GM21526 (cell line): ENCODE data around the gene IL13RA1.
A peak's percentile ranks its signal among the peaks of the same experiment; 100 is the strongest.
"Not testable (repeated sequence)": the region's sequence is repeated elsewhere in the genome, so short reads cannot be mapped to it uniquely, and the experiment has no call there.

Experiments used
- ATAC-seq: cut with Tn5 transposase; IDR thresholded peaks from one replicate; pipeline ENCODE4 v1.9.1; 2021; ENCODE audit warnings: moderate library complexity; ENCODE audit not compliant: unreplicated experiment, low FRiP score

The IL13RA1 gene

GRCh38 chrX:118727686-118728339 is 407 bp downstream of the IL13RA1 start:
- ATAC-seq, result no peak

GRCh38 chrX:118729042-118729652 is 1.7 kb downstream of the IL13RA1 start:
- no peak for ATAC-seq

DNA sequence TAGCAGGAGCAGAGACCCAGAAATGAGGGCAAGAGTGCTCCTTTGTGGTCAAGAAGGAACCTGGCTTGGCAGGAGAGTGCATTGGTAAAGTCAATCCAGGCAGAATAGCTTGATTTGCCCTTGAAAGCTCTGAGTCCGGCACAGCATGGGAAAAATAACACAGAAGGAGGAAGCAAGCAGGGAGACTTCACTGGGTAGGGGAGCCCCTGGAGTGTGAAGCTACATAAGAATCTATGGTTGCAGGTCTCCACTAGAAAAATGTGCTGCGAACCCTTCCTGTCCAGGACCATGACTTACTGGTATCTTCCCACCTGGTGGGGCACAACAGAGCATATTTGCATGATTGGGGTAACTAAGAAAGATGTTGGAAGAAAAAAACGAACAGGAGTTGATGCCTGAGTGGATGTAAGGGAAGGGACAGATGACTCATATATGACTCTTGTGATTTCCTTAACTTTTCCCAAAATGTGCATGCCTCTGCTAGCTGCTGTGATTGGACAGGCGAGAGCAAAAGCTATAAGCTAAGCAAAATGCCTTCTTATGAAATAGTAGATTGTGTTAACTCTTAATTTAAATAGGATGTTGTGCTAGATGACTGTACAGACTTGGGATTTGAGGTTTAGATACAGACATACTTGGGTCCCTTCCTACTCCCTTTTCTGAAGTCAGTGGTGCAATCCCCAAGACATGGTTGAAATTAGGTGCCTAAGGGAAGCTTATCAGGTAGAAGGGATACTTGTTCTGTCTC is 3.3 kb downstream of the IL13RA1 start:
- no peak for ATAC-seq

DNA sequence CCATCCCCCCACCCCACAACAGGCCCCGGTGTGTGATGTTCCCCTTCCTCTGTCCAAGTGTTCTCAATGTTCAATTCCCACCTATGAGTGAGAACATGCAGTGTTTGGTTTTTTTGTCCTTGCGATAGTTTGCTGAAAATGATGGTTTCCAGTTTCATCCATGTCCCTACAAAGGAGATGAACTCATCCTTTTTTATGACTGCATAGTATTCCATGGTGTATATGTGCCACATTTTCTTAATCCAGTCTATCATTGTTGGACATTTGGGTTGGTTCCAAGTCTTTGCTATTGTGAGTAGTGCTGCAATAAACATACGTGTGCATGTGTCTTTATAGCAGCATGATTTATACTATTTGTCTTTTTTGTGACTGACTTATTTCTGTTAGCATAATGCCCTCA is 5.1 kb downstream of the IL13RA1 start:
- not testable (repeated sequence) for ATAC-seq

DNA sequence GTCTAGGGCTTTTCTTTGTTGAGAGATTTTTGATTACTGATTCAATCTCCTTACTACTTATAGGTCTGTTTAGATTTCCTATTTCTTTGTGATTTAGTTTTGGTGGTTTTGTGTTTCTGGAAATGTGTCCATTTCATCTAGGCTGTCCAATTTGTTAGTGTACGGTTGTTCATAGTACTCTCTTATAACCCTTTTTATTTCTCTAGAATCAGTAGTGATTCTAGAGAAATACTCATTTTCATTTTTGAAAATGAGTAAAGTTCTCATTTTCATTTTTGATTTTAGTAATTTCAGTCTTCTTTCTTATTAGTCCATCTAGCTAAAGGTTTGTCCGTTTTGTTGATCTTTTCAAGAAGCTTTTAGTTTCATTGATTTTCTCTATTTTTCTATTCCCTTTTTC is 7.5 kb downstream of the IL13RA1 start:
- ATAC-seq, result no peak

DNA sequence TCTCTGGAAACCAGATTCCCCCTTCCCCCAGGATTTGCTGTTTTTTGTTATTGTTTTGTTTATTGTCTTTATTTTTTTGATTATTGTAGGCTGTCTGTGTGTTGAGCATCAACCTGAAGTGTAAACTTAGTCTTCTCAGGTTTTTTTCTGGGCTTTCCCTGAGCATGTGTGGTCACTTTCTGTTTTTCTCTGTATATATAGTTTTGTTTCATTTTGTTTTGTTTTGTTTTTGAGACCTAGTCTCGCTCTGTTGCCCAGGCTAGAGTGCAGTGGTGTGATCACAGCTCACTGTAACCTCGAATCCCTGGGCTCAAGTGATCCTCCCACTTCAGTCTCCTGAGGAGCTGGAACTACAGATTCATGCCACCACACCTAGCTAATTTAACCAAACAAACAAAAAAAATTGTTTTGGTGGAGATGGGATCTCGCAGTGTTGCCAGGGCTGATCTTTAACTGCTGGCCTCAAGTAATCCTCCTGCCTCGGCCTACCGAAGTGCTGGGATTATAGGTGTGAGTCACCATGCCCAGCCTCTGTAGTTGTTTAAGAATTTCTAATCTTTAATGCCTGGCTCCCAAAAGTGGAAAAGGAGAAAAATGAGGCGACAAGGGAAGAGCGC is 9.1 kb downstream of the IL13RA1 start:
- ATAC-seq, result peak; percentile 70

GRCh38 chrX:118739577-118739976 is 12.2 kb downstream of the IL13RA1 start:
- ATAC-seq, result no peak

DNA sequence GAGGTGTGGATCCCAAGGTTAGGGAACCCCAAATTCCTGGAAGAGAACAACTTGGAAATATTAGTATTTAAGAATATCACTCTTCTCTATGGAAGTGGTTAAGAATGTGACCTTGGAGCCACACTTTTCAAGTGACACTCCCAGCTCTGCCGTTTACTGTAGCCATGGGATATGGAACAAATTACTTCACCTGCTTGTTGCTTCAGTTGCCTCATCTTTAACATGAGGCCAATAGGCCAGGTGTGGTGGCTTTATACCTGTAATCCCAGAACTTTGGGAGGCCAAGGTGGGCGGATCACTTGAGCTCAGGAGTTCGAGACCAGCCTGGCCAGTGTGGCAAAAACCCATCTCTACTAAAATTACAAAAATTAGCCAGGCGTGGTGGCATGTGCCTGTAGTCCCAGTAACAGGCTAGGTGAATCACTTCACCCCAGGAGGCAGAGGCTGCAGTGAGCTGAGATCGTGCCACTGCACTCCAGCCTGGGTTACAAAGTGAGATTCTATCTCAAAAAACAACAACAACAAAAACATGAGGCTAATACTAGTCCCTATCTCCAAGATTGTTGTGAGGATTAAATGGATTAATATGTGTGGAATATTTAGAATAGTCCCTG is 13.0 kb downstream of the IL13RA1 start:
- no peak for ATAC-seq

DNA sequence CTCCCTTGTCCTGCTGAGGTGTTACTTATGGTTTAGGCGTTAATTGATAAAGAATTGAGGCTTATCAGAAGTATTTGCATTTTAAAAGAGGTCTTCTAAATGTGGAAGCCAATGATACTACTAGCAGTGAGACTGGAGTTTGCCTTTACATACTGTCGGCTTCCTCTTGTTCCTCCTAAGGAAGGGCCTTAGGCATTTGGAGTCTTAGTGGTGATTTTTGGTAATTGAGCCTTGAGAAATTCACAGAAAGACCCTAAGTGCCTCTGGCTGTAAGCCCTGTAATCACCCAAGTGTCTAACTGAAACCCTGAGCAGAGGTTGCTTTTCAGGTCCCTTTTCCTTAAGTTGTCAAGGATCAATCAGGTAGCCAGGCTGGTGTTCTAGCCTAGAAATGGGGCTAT is 14.8 kb downstream of the IL13RA1 start:
- no peak for ATAC-seq

DNA sequence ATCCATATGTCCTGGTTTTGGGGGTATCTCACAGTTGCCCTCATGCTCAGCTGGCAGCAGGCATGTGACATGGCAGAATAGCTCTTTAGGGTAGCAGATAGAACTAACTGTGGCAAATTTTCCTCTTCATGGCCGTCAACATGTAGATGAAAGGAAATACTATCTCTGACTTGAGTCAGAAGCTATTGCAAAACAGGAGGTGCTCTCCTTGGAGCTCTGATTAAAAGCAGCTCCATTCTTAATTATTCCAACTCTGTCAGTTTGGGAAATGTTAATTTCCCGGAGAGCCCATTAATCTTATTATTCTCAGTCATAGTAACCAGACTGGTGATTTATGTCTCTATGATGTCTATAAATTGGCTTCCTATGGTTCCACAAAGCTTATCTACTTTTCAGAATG is 18.2 kb downstream of the IL13RA1 start:
- ATAC-seq, result no peak

GRCh38 chrX:118751950-118752783 is 24.8 kb downstream of the IL13RA1 start:
- peak; percentile 89 for ATAC-seq

DNA sequence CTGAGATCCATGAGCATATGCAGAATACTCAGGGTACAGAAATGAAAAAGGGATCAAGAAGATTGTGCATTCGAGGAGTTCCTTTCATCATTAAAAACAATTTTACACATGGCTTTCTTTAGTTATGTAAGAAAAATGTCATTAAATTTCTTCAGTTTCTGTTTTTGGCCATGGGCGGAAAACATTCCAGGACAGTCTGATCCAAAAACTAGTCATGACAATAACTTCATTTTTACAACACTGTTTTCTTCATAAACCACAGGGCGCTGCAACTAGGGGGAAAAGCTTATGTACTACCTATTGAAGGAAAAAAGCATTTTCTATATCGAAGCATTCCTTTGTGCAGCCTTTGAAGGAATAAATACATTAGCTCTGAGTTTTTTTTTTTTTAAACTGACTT is 28.2 kb downstream of the IL13RA1 start:
- no peak for ATAC-seq

- no peak for ATAC-seq
These were observed 28.7 kb downstream of the IL13RA1 start for GRCh38 chrX:118756101-118756500.

- ATAC-seq, result no peak
These were observed 31.1 kb downstream of the IL13RA1 start for GRCh38 chrX:118758511-118758910.

DNA sequence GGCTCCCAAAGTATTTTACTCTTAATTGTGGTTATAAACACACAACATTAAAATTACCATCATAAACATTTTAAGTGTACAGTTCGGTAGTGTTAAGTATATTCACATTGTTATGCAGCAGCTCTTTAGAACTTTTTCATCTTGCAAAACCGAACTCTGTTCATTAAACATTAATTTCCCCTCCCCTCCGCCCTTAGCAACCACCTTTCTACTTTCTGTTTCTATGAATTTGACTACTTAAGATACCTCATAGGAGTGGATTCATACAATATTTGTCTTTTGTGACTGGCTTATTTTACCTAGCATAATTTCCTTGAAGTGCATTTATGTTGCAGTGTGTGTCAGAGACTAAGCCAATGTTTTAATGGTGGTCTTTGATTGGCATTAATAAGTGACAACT is 32.6 kb downstream of the IL13RA1 start:
- no peak for ATAC-seq

DNA sequence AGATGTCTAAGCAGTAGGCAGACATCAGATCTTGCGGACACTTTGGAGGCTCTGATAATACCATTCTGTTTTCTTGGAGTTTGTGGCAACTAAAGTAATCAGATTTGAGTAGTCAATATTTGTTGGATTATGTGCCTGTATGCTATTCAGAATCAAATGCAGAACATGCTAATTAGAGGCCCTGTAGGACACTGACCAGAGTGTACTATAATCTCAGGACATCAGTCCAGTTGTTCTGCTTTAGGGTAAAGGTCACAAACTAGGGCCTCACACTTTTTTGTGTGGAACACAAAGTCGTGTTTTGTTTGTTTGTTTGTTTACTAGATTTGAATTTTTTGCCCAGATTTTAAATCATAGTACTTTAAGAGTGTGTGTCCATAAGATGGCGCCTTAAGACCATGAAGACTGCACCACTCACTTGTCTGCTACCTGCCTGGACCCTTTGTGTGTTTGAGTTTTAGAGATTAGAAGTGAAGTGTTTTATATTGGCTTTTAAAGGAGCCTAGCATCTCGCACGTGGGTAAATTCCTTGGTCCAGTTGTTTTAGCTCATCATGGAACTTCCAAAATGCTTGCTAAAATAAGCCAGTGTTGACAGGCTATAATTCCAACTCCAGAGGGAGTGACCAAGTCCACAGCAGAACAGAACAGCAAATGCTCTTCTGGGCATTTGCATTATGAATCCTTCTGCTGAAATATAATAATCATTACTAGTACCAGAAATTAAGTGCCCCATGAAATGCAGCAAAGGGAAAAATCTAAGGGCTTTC is 34.7 kb downstream of the IL13RA1 start:
- no peak for ATAC-seq

DNA sequence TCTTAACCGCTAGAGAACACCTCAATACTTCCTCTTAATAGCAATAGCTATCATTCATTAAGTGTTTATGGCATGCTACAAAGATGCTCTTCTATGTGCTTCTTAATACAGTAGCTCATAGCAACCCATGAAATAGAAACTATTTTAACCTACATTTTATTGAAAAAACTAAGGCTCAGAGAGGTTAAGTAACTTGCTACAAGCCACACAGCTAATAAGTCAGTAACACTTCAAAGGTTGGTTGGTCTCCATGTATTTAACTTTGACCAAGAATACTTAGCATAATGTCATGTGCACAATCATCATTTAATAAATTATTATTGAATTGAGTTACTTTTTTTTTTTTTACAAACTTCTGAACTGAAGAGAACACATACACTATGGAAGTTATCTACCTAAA is 36.1 kb downstream of the IL13RA1 start:
- ATAC-seq, result no peak

DNA sequence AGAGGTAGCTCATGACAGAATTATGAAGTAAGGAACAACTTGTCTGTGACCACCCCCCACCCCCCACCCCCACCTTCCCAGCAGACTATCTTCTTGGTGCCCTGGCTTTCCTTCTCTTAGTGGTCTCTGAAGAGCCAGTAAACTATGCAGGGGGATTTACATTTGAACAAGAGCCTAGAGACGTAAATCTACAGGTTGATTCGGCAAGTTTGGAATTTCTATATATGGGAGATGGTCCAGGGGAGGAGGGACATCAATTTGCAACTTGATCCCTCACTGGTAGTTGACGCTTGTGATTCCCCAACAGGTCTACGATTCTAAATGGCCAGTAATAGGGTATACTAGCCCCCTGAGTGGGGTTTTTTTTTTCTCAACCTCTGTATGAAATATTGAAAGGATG is 36.7 kb downstream of the IL13RA1 start:
- no peak for ATAC-seq

DNA sequence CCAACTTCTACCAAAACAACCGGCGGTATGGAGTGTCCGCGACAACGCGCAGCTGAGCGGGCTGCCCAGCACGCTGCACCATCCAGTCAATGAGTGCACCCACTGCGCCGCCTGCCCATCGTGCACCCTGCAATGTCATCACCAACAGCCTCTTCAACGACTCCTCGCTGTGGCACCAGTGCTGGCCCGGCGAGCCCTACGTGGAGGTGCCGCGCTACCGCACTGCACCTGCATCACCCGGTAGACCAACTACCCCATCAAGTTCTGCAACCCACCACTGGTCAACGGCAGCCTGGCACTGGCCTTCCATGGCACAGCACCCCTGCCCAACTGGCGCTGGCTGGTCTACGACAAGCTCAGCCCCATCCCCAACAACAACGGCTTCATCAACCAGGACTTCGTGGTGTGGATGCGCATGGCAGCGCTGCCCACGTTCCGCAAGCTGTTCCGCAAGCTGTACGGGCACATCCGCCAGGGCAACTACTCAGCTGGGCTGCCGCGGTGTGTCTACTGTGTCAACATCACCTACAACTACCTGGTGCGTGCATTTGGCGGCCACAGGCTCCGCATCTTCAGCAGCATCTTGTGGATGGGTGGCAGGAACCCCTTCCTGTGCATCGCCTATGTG is 42.8 kb downstream of the IL13RA1 start:
- no peak for ATAC-seq
